ENCODE measurements around the gene TPPP. TPM values are rescaled to one million over a fixed set of nuclear protein-coding genes. Genes with fewer than 3 reads are reported as not detected.

The TPPP gene
- total RNA-seq, 1 experiment from 2014 or later: 3.9 TPM

DNA sequence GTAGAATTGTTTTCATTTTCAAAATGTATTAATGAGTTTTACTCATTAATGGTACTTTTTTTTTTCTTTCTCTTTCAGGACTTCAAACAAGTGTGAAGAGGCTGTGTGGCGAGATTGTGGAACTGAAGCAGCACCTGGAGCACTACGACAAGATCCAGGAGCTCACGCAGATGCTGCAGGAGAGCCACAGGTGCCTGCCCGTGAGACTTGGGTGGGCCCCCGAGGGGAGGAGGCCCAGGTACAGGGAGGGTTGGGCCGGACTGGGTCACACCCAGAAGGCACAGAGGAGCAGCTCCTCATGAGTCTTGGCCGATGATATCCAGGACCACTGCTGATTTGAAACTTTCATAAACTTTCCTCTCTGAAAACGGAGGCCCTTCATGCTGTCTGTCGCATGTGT, 45.4 kb downstream of the TPPP start:
- CTCF ChIA-PET: no interaction called here
- RAD21 ChIA-PET (ENCODE audit: low non-redundant PET in 1 of 2, low total read pairs in 2 of 2, uncharacterized antibody in 2 of 2, unreplicated experiment in 2 of 2): no interaction called here

DNA sequence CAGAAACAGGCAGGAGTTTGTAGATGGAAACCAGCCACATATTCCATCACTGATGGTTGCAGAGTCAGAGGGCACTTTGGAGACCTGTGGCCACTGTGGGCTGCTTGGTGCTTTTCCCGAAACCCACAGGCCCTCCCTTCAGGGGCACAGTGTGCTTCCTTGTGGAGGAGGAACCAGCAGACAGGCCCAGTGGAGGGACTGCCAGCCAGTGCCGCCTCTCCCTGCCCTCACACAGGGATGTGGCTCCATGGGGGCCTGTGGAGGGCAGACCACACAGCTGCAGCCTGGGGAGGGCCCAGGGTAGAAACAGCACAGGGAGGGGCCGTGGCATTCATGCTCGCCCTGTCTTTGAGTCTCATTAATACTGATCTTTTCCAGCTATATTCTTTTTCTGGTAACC, 45.8 kb downstream of the TPPP start:
- H3K4me2 ChIP-seq (ENCODE audit: low read length): no peak overlapping the region
- H3K9me3 ChIP-seq (ENCODE audit: control insufficient read depth in 1 of 2, insufficient read depth in 1 of 2, low read depth in 1 of 2, low read length in 2 of 2): peaks cover 0 to 9% of the 10 kb centered on the region in 2 experiments; a peak in 1 of 4 replicates
- RAD21 ChIA-PET (ENCODE audit: low non-redundant PET in 1 of 2, low total read pairs in 2 of 2, uncharacterized antibody in 2 of 2, unreplicated experiment in 2 of 2): no interaction called here
- no peak overlapping the region for H2AFZ ChIP-seq (ENCODE audit: low read depth, low read length, poor library complexity, severe bottlenecking)
- H3K9ac ChIP-seq (ENCODE audit: low read length): no peak overlapping the region
- no peak for DNase-seq (ENCODE audit: low read depth, low spot score)
- no peaks in the 10 kb centered on the region for H3K4me1 ChIP-seq (ENCODE audit: control insufficient read depth in 1 of 2, insufficient read depth in 2 of 2, low read length in 2 of 2)
- no peaks in the 10 kb centered on the region for H4K20me1 ChIP-seq (ENCODE audit: insufficient read depth)
- peaks cover 17% of the 10 kb centered on the region; the same call in 1 of the 2 replicates for H3K79me2 ChIP-seq (ENCODE audit: insufficient read depth, low read length)
- H3K27me3 ChIP-seq (ENCODE audit: insufficient read depth, low read length): no peaks in the 10 kb centered on the region
- intact Hi-C loops (cut with micrococcal nuclease): no loop called here
- no TSS peak for BruUV-seq (replicated peaks)
- no peak for ATAC-seq
- no peak overlapping the region for H3K4me3 ChIP-seq (replicated peaks in 1 of 2; ENCODE audit: low read depth in 1 of 2, low read length in 2 of 2)
- peaks cover 15 to 49% of the 10 kb centered on the region in 2 experiments; a peak in 3 of 4 replicates for H3K36me3 ChIP-seq (ENCODE audit: control insufficient read depth in 1 of 2, insufficient read depth in 2 of 2, low read length in 2 of 2)
- no peaks in the 10 kb centered on the region for H3K9me2 ChIP-seq (ENCODE audit: insufficient read depth)
- 0 out of 2 replicates have a peak overlapping the region, but pooled peaks have one; percentile 22 for H3K27ac ChIP-seq (ENCODE audit: low read depth, low read length)
- CTCF ChIA-PET: no interaction called here
- POLR2A ChIA-PET: no interaction called here
- TF ChIP-seq SIN3A (IDR thresholded peaks at IDR 0.05; ENCODE audit: low read depth) (no peak), POLR2AphosphoS5 (IDR thresholded peaks at IDR 0.05; ENCODE audit: low read depth, low read length) (no peak), YY1 (IDR thresholded peaks at IDR 0.05; ENCODE audit: extremely low read depth, insufficient replicate concordance, low read depth, low read length) (no peak), FOSL1 (IDR thresholded peaks at IDR 0.05; ENCODE audit: low read depth) (no peak), CBX3 (IDR thresholded peaks at IDR 0.05; ENCODE audit: low read depth) (no peak), CEBPB (IDR thresholded peaks at IDR 0.05; ENCODE audit: low read depth) (no peak), JUND (IDR thresholded peaks at IDR 0.05) (no peak), ZNF274 (IDR thresholded peaks at IDR 0.05; ENCODE audit: low read depth, low read length) (no peak), EZH2phosphoT487 (IDR thresholded peaks at IDR 0.05; ENCODE audit: borderline replicate concordance) (no peak), EGR1 (IDR thresholded peaks at IDR 0.05; ENCODE audit: low read depth) (no peak), SP1 (IDR thresholded peaks at IDR 0.05; ENCODE audit: low read depth) (no peak)
- TF ChIP-seq, protein P1, sequence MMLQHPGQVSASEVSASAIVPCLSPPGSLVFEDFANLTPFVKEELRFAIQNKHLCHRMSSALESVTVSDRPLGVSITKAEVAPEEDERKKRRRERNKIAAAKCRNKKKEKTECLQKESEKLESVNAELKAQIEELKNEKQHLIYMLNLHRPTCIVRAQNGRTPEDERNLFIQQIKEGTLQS (IDR thresholded peaks at IDR 0.05): no peak
- TF ChIP-seq, protein P2, sequence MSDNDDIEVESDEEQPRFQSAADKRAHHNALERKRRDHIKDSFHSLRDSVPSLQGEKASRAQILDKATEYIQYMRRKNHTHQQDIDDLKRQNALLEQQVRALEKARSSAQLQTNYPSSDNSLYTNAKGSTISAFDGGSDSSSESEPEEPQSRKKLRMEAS (IDR thresholded peaks at IDR 0.05): no peak

More for the DNA sequence above, 45.4 kb downstream of the TPPP start:
- no peaks in the 10 kb centered on the region for H3K4me1 ChIP-seq (ENCODE audit: control insufficient read depth in 1 of 2, insufficient read depth in 2 of 2, low read length in 2 of 2)
- H3K9me2 ChIP-seq (ENCODE audit: insufficient read depth): no peaks in the 10 kb centered on the region
- DNase-seq (ENCODE audit: low read depth, low spot score) (no peak), ATAC-seq (no peak)
- POLR2A ChIA-PET: no interaction called here
- no peaks in the 10 kb centered on the region for H4K20me1 ChIP-seq (ENCODE audit: insufficient read depth)
- no TSS peak for BruUV-seq (replicated peaks)
- H3K9me3 ChIP-seq (ENCODE audit: control insufficient read depth in 1 of 2, insufficient read depth in 1 of 2, low read depth in 1 of 2, low read length in 2 of 2): peaks cover 0 to 9% of the 10 kb centered on the region in 2 experiments; a peak in 1 of 4 replicates
- no peak overlapping the region for H3K9ac ChIP-seq (ENCODE audit: low read length)
- H3K4me3 ChIP-seq (replicated peaks in 1 of 2; ENCODE audit: low read depth in 1 of 2, low read length in 2 of 2): no peak overlapping the region
- no peak overlapping the region for H2AFZ ChIP-seq (ENCODE audit: low read depth, low read length, poor library complexity, severe bottlenecking)
- TF ChIP-seq ZFX (IDR thresholded peaks at IDR 0.05) (no peak), EGR1 (IDR thresholded peaks at IDR 0.05; ENCODE audit: low read depth) (no peak), POLR2AphosphoS5 (IDR thresholded peaks at IDR 0.05; ENCODE audit: low read depth, low read length) (no peak), FOSL1 (IDR thresholded peaks at IDR 0.05; ENCODE audit: low read depth) (no peak)
- TF ChIP-seq, protein P3, sequence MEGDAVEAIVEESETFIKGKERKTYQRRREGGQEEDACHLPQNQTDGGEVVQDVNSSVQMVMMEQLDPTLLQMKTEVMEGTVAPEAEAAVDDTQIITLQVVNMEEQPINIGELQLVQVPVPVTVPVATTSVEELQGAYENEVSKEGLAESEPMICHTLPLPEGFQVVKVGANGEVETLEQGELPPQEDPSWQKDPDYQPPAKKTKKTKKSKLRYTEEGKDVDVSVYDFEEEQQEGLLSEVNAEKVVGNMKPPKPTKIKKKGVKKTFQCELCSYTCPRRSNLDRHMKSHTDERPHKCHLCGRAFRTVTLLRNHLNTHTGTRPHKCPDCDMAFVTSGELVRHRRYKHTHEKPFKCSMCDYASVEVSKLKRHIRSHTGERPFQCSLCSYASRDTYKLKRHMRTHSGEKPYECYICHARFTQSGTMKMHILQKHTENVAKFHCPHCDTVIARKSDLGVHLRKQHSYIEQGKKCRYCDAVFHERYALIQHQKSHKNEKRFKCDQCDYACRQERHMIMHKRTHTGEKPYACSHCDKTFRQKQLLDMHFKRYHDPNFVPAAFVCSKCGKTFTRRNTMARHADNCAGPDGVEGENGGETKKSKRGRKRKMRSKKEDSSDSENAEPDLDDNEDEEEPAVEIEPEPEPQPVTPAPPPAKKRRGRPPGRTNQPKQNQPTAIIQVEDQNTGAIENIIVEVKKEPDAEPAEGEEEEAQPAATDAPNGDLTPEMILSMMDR (IDR thresholded peaks at IDR 0.05 in 2 of 3, conservative IDR thresholded peaks at IDR 0.05 in 1 of 3; ENCODE audit: borderline replicate concordance in 1 of 3, insufficient read depth in 1 of 3, low read depth in 2 of 3, low read length in 2 of 3): no peak
- peaks cover 17% of the 10 kb centered on the region; the same call in 1 of the 2 replicates for H3K79me2 ChIP-seq (ENCODE audit: insufficient read depth, low read length)
- no peak overlapping the region for H3K4me2 ChIP-seq (ENCODE audit: low read length)
- no peaks in the 10 kb centered on the region for H3K27me3 ChIP-seq (ENCODE audit: insufficient read depth, low read length)
- peaks cover 15 to 51% of the 10 kb centered on the region in 2 experiments; a peak in 3 of 4 replicates for H3K36me3 ChIP-seq (ENCODE audit: control insufficient read depth in 1 of 2, insufficient read depth in 2 of 2, low read length in 2 of 2)
- peak overlapping the region; percentile 25; the same call in 1 of the 2 replicates for H3K27ac ChIP-seq (ENCODE audit: low read depth, low read length)
- intact Hi-C loops (cut with micrococcal nuclease): no loop called here
